Kidney (tissue), 14 donors: ENCODE results near the gene FAM241A. TPM values are rescaled to one million over a fixed set of nuclear protein-coding genes. Genes with fewer than 3 reads are reported as not detected.

Experiments used
- DNase-seq, 5 donors: peaks; one replicate each; pipeline ENCODE4 v3.0.0-alpha.2; 2013 to 2020
- FAIRE-seq: peaks from 2 replicates; lab custom pipeline; 2012; peaks lifted over from hg19 to GRCh38; lab: Jason Lieb, UNC
- H3K27ac ChIP-seq, 2 donors: one replicate each; pipeline ENCODE4 v1.7.0; 2013; ENCODE audit warnings: low read depth in 2 of 2, low read length in 2 of 2, inconsistent platforms in 1 of 2
- H3K27me3 ChIP-seq: one replicate; pipeline ENCODE4 v1.7.1; 2013; ENCODE audit warnings: low read length, inconsistent platforms; ENCODE audit not compliant: control insufficient read depth, insufficient read depth
- H3K36me3 ChIP-seq, 3 donors: one replicate each; pipeline versions ENCODE4 v1.7.0 to v1.7.1; 2013; ENCODE audit warnings: low read length in 3 of 3, control low read depth in 1 of 3, inconsistent platforms in 1 of 3; ENCODE audit not compliant: insufficient read depth in 3 of 3, control insufficient read depth in 2 of 3
- H3K4me1 ChIP-seq, 3 donors: one replicate each; pipeline versions ENCODE4 v1.7.0 to v1.7.1; 2013; ENCODE audit warnings: low read length in 3 of 3, inconsistent platforms in 1 of 3, low read depth in 1 of 3; ENCODE audit not compliant: control insufficient read depth in 2 of 3, insufficient read depth in 2 of 3
- H3K4me3 ChIP-seq, 3 donors: one replicate each; pipeline versions ENCODE4 v1.7.0 to v1.8.1; 2013; ENCODE audit warnings: low read length in 3 of 3, control low read depth in 1 of 3, inconsistent platforms in 1 of 3
- H3K9ac ChIP-seq, 3 donors: one replicate each; pipeline versions ENCODE4 v1.7.0 to v1.7.1; 2013; ENCODE audit warnings: low read length in 3 of 3, control low read depth in 1 of 3, inconsistent platforms in 1 of 3
- H3K9me3 ChIP-seq, 3 donors: one replicate each; pipeline versions ENCODE4 v1.7.0 to v1.7.1; 2013; ENCODE audit warnings: low read length in 3 of 3, control low read depth in 1 of 3, inconsistent platforms in 1 of 3; ENCODE audit not compliant: control insufficient read depth in 2 of 3, insufficient read depth in 1 of 3
- intact Hi-C: fragments of 100-400 bp; cut with DNase I; formaldehyde crosslinking; loops from one replicate; pipeline ENCODE4 v1.11.1; 2022
- polyA plus RNA-seq: library from polyadenylated mRNA; stranded (reverse); fragments of 350-450 nt; fragmentation: Illumina TruSeq; extraction: RNeasy Lipid Tissue Mini Kit (QIAGEN cat#74804); gene quantifications from one replicate; pipeline ENCODE4 v1.2.3, GENCODE V29; 2014; ENCODE audit warnings: low read depth, low replicate concordance; ENCODE audit not compliant: insufficient read depth
- total RNA-seq: library from RNA; stranded (reverse); fragmentation: NEBNext Ultra II Directional; extraction: Animal tissue kit (Norgen Biotek cat#: 25700); gene quantifications from one replicate; pipeline ENCODE4 v1.2.1, GENCODE V29; 2021
- TF ChIP-seq, protein P1 (sequence below): IDR thresholded peaks from 3 replicates; pipeline ENCODE4 v1.5.1; 2012; ENCODE audit warnings: mild to moderate bottlenecking, moderate library complexity, borderline replicate concordance; ENCODE audit not compliant: insufficient read depth; ENCODE audit errors: extremely low read depth
- donor health status: control.
- donor health status: control.
- donor health status: control.
- donor health status: control.
- donor health status: control.
- donor health status: DM: yes; HTN: yes; CAD: no.
- donor health status: Normal renal cell carcinoma (clear cell type).

Gene FAM241A
- total and polyA plus RNA-seq, 2 donors from 2014 or later = 1.9 to 2.9 TPM

DNA sequence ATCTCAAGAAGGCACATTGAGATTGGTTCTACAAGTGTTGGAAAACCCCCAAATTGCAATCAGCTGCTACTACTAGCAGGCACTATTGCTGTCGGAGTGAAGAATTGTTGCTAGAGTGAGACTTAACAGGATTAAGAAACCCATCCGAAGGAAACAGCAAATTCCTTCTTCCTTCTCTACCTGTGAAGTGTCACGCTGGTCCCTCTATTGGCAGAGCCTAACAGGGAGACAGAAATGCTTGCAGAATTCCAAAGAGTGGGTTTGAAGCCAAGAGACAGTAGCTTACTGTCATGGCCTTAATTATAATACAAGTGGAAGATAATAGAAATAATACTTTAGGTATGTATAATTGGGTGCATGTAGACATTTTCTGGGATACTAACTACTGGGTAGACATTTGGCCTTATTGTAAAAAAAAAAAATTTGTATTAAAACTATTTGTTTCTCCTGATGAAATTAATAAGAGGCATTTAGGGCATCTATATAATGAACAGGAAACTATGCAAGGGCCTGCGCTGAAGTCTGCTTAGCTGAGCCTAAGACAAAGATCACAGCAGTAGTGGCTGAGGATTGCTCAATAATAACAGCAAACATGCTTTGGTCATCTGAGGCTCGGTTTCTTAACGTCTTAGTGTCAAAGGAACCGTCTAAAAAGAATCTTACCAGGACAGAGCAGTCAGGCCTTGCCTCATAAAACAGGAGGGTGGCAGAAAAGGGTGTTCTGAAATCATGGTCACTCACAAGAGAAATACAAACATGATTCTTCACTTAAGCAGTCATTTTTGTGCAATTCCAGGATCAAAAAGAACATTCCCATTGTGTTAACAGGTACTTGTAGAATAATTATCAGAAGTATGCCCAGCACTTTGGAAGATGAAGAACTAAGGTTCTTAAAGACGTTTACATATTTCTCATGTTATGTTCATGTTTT lies 40.8 kb downstream of the FAM241A start:
- FAIRE-seq = no peak
- no peaks in the 10 kb centered on the region for H3K9me3 ChIP-seq
- no peak overlapping the region for H3K9ac ChIP-seq
- H3K27ac ChIP-seq = no peak overlapping the region
- DNase-seq = no peak
- intact Hi-C loops = no loop called here
- no peaks in the 10 kb centered on the region for H3K27me3 ChIP-seq
- no peaks in the 10 kb centered on the region for H3K4me1 ChIP-seq
- no peaks in the 10 kb centered on the region for H3K36me3 ChIP-seq
- TF ChIP-seq, protein P1, sequence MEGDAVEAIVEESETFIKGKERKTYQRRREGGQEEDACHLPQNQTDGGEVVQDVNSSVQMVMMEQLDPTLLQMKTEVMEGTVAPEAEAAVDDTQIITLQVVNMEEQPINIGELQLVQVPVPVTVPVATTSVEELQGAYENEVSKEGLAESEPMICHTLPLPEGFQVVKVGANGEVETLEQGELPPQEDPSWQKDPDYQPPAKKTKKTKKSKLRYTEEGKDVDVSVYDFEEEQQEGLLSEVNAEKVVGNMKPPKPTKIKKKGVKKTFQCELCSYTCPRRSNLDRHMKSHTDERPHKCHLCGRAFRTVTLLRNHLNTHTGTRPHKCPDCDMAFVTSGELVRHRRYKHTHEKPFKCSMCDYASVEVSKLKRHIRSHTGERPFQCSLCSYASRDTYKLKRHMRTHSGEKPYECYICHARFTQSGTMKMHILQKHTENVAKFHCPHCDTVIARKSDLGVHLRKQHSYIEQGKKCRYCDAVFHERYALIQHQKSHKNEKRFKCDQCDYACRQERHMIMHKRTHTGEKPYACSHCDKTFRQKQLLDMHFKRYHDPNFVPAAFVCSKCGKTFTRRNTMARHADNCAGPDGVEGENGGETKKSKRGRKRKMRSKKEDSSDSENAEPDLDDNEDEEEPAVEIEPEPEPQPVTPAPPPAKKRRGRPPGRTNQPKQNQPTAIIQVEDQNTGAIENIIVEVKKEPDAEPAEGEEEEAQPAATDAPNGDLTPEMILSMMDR = no peak
- no peak overlapping the region for H3K4me3 ChIP-seq

DNA sequence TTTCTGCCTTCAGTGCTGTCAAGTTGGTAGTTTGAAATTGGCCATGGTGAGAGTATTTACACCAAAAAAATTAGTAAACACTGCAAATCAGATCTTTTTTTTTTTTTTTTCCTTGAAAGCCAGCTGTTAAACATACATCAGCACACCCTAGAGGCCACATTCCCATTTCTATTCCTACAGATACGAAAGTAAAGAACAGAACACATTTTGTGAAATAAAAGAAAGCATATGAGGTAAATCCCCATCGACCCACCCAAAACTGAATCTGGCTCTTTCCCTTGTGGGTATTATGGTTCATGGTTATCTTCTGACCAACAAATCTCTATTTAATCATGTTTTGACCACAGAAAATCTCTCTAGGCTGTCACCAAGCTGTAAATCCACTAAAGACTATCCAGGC lies 44.5 kb downstream of the FAM241A start:
- Histone ChIP-seq H3K27me3 (no peaks in the 10 kb centered on the region), H3K9me3 (no peaks in the 10 kb centered on the region), H3K36me3 (no peaks in the 10 kb centered on the region), H3K9ac (no peak overlapping the region), H3K4me3 (no peak overlapping the region), H3K27ac (no peak overlapping the region), H3K4me1 (no peaks in the 10 kb centered on the region)
- FAIRE-seq (no peak), DNase-seq (no peak)
- intact Hi-C loops = no loop called here
- TF ChIP-seq, protein P1 = no peak

DNA sequence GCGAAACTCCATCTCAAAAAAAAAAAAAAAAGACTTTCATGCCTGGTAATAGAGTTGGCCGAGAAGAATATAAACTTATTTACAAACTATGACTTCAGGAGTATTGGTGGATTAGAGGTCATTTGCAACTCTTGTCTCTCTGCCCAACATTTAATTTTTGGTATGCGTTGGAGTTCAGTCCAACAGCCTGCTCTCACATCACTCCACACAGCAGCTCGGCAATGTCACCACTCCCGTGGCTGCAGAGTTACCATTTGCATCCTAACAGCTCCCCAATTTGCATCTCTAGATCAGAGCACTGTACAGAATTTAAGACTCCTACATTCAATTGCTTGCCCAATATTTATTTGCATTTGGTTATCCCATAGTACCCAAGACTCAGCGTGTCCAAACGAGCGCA lies 45.4 kb downstream of the FAM241A start:
- FAIRE-seq (no peak), DNase-seq (no peak)
- H3K27ac ChIP-seq = no peak overlapping the region
- no peaks in the 10 kb centered on the region for H3K4me1 ChIP-seq
- H3K9ac ChIP-seq = no peak overlapping the region
- H3K4me3 ChIP-seq = no peak overlapping the region
- TF ChIP-seq, protein P1 = no peak
- H3K27me3 ChIP-seq = no peaks in the 10 kb centered on the region
- no peaks in the 10 kb centered on the region for H3K36me3 ChIP-seq
- H3K9me3 ChIP-seq = no peaks in the 10 kb centered on the region
- intact Hi-C loops = no loop called here
